HT1080 (cell line): ENCODE measurements around the gene MCAT. TPM values are rescaled to one million over a fixed set of nuclear protein-coding genes. Genes with fewer than 3 reads are reported as not detected.

ENCODE experiments used
- DNase-seq: peaks from one replicate; pipeline ENCODE4 v3.0.0-alpha.2; 2015; ENCODE audit warnings: low read depth
- total RNA-seq: library from RNA; depleted of rRNA; stranded (reverse); fragments of >200 nt; shearing (Covaris generic); gene quantifications from 2 replicates; pipeline ENCODE4 v1.2.3, GENCODE V29; 2014

MCAT gene
- total RNA-seq, 1 experiment from 2014 or later = 34.6 TPM

- no peak for DNase-seq
These were observed 30.9 kb upstream of the MCAT start for GRCh38 chr22:43173976-43174720.

DNA sequence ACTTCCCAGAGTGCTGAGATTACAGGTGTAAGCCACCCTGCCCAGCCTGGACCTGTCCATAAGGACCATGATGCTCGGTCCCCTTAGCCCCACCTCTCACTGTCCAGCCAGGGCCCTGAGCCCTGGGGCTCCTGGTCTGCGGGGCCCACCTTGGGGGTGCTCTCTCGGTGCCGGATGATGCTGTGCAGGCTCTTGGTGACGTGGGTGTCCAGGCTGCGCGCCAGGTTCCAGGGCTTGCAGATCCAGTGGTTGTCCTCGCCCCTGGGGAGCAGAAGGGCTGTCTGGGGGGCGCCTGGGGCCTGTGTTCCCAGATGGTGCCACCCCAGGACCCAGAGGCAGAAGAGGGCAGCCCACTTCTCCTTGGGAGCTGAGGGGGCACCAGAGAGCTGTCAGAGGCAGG, 30.4 kb upstream of the MCAT start:
- no peak for DNase-seq

GRCh38 chr22:43172191-43172590, 29.0 kb upstream of the MCAT start:
- DNase-seq = no peak

GRCh38 chr22:43171607-43172006, 28.4 kb upstream of the MCAT start:
- no peak for DNase-seq

GRCh38 chr22:43171019-43171491, 27.9 kb upstream of the MCAT start:
- DNase-seq = no peak

GRCh38 chr22:43170131-43170480, 26.9 kb upstream of the MCAT start:
- DNase-seq = no peak

- DNase-seq = no peak
These were observed 26.3 kb upstream of the MCAT start for GRCh38 chr22:43169310-43170130.

DNA sequence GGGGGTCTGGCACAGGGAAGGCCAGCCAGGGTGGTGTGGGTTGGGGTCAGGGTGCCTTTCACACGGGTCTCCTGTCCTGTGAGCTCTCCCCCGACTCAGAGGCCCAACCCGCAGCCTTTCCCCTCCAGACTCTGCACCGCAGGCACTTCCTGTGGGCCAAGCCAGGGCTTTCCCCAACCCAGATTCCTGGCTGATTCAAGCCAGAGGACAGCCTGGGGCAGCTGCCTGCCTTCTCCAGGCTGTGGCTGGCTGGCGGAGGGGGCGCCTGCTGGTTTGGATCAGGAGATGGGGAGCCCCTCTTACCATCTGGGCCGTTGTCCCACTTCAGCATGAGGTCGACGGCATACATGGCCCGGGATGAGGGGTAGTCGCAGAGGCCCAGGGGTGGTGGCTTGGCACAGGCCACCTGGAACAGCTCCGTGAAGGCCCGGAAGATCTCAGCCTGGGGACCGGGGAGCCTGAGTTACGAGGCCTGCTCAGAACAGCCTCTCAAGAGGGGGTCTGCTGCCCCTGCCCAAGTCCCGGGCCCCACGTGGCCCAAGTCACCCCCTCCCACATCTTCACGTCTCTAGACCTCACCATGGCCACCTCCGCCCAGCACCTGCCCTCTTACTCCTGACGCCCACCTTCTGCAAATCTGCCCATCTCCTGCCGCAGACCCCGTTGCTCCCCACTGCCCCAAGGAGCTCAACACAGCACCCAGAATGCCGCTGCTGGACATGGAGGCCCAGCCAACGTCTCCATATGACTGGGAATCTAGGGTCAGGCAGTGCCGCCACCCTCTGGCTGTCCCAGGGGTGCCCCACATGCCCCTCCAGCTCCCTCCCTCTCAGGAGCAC, 25.5 kb upstream of the MCAT start:
- DNase-seq = no peak

DNA sequence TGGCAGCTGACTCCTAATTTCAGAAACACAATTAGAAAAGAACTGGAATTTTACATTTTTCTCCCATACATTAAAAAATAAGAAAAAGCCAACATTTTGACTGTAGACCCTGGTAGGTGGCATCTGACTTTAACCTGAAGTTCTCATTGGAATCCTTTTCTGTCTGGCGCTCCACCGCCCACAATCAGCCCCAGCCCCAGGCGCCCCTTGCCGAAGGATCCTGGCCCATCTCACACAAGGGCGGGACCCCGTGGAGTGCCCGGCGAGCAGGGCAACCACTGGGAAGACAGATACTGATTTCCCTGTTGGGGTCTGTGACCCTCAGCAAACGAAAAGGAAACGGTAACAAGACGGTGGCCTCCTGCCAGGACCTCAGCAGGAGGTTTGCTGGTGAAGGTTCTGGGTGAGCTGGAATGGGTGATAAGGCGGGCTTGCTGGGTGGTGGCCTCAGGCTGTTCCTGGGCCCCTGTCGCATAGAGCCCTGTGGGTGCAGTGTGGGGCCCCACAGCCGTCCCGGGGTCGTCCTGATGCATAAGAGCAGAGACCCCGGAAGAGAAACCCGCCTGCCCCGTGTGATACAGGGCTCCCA, 23.9 kb upstream of the MCAT start:
- DNase-seq = no peak

DNA sequence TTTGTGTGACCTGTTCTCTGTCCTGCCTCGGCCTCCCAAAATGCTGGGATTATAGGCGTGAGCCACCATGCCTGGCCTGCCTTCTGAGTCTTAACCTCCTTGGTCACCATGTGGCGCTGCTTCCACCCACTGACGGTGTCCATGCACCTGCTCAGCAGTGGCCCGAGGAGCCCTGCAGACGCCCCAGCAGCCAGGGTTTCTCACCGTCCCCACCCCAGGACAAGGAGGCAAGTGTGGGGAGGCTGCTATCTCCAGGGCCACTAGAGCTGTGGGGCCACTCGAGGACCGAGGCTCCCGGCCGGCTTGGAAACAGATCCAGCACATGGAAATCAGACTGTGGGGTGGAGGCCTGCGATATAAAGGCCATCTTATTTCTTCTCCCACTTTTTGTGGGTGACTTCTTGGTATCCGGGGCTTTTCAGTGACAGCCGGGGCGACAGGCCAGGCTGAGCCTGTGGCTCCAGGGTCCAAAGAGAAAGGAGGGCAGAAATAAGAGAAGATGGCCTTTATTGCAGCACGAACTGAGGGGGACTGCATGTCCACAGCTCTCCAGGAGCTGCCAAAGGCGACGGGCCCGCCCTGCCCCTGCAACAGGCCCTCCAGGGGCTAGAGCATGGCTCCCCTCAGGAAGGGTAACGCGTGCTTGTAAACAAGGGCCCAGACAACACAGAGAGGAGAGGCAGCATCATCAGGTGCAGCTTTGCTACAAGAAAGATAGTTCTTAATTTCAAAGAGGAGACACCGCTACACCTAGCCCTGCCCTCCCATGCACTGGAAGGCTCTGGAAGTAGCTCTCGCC, 23.1 kb upstream of the MCAT start:
- DNase-seq = no peak

- DNase-seq = no peak
These were observed 21.4 kb upstream of the MCAT start for GRCh38 chr22:43164636-43165035.

GRCh38 chr22:43163241-43163795, 20.1 kb upstream of the MCAT start:
- no peak for DNase-seq

- DNase-seq = no peak
These were observed 19.4 kb upstream of the MCAT start for GRCh38 chr22:43162412-43163150.

GRCh38 chr22:43160497-43161126, 17.4 kb upstream of the MCAT start:
- DNase-seq = no peak

DNA sequence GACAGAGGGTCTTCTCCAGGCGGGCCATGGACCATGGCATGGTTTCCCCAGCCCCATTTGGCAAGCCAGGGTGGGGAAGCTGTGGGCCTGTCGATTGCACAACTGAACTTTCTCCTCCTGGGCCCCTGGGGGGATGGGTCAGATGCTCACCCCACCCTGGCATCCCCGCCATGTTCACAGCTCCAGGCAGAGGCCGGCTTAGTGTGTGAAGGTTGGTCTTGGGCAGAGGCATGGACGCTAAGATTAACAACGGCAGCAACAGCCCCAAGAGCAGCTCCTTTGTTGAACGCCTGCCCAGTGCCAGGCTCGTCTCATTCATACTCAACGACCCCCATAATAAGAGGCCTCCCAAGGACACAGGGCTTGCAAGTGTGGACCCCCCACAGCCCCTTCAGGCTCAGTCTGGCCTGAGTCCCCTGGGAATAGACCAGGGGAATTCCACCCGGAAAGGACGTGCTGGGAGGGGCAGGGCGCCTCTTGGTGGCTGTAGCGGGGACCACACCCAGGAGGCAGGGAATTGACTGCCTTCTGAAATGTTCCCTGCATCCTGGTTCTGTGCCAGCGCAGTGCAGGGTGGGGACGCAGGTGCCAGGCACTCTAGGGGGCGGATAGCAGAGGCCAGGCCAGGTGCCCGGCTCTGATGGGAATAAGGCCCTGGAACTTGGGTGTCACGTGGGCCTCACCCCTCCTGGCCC, 16.4 kb upstream of the MCAT start:
- no peak for DNase-seq

GRCh38 chr22:43158778-43159483, 15.7 kb upstream of the MCAT start:
- DNase-seq = no peak

GRCh38 chr22:43157874-43158546, 14.8 kb upstream of the MCAT start:
- no peak for DNase-seq
